H4 (cell line): Measurements from ENCODE around the gene HTR3D. TPM values are rescaled to one million over a fixed set of nuclear protein-coding genes. Genes with fewer than 3 reads are reported as not detected.
A peak's percentile ranks its signal among the peaks of the same experiment; 100 is the strongest.
"Not testable (repeated sequence)": the region's sequence is repeated elsewhere in the genome, so short reads cannot be mapped to it uniquely, and the experiment has no call there.

ENCODE experiments used
- DNase-seq: peaks from one replicate; pipeline ENCODE4 v3.0.0-alpha.2; 2015; ENCODE audit warnings: low spot score
- total RNA-seq: library from RNA; depleted of rRNA; stranded (reverse); fragments of >200 nt; shearing (Covaris generic); gene quantifications from 2 replicates; pipeline ENCODE4 v1.2.3, GENCODE V29; 2014; rRNA removed

The HTR3D gene
- not detected in 2 replicates for total RNA-seq

GRCh38 chr3:184031187-184031792, at the start of gene HTR3D:
HTR3D (plus strand) TSS chr3:184031742; CDS start chr3:184031742, 0 bp downstream.
- no peak for DNase-seq

GRCh38 chr3:183981990-183982644, 49.4 kb upstream of the HTR3D start:
- no peak for DNase-seq

GRCh38 chr3:183984127-183984740, 47.3 kb upstream of the HTR3D start:
- no peak for DNase-seq

- DNase-seq = no peak
Observed at GRCh38 chr3:183984749-183985729, 46.5 kb upstream of the HTR3D start.

- DNase-seq = no peak
Observed at GRCh38 chr3:183987000-183987600, 44.4 kb upstream of the HTR3D start.

- DNase-seq = no peak
Observed at GRCh38 chr3:183988216-183988790, 43.2 kb upstream of the HTR3D start.

- DNase-seq = no peak
Observed at GRCh38 chr3:183991403-183991802, 40.1 kb upstream of the HTR3D start.

- DNase-seq = no peak
Observed at GRCh38 chr3:184001761-184002160, 29.8 kb upstream of the HTR3D start.

- DNase-seq = no peak
Observed at GRCh38 chr3:184002469-184002868, 29.1 kb upstream of the HTR3D start.

GRCh38 chr3:184003187-184003967, 28.2 kb upstream of the HTR3D start:
- DNase-seq = no peak

GRCh38 chr3:184004476-184004875, 27.1 kb upstream of the HTR3D start:
- DNase-seq = no peak

- DNase-seq = peak; percentile 80
Observed at GRCh38 chr3:184005941-184006507, 25.5 kb upstream of the HTR3D start.

GRCh38 chr3:184007143-184007813, 24.3 kb upstream of the HTR3D start:
- not testable (repeated sequence) for DNase-seq

GRCh38 chr3:184008161-184008560, 23.4 kb upstream of the HTR3D start:
- DNase-seq = no peak

GRCh38 chr3:184011230-184011876, 20.2 kb upstream of the HTR3D start:
- no peak for DNase-seq

GRCh38 chr3:184011937-184012889, 19.3 kb upstream of the HTR3D start:
- DNase-seq = no peak

GRCh38 chr3:184015381-184016019, 16.0 kb upstream of the HTR3D start:
- DNase-seq = peak; percentile 47
